ENCODE data around the gene PKM.

PKM gene

GRCh38 chr15:72220687-72221086 lies 10.3 kb downstream of the PKM start:
- TF ChIP-seq CTCF (IDR thresholded peaks at IDR 0.05; ENCODE audit: borderline replicate concordance, control extremely low read depth, extremely low read depth, insufficient read depth, missing control alignments) = no peak
- in situ Hi-C loops (cut with MboI; ENCODE audit: low sequenced_read_pairs, unreplicated experiment) = no loop called here

GRCh38 chr15:72217216-72217615 lies 13.8 kb downstream of the PKM start:
- no peak for DNase-seq (ENCODE audit: low spot score)
- in situ Hi-C loops (cut with MboI; ENCODE audit: low sequenced_read_pairs, unreplicated experiment) = no loop called here
- TF ChIP-seq CTCF (IDR thresholded peaks at IDR 0.05; ENCODE audit: borderline replicate concordance, control extremely low read depth, extremely low read depth, insufficient read depth, missing control alignments) = no peak

More at GRCh38 chr15:72220687-72221086, 10.3 kb downstream of the PKM start:
- DNase-seq (ENCODE audit: low spot score) = no peak

- no peak for DNase-seq (ENCODE audit: low spot score)
- TF ChIP-seq CTCF (IDR thresholded peaks at IDR 0.05; ENCODE audit: borderline replicate concordance, control extremely low read depth, extremely low read depth, insufficient read depth, missing control alignments) = no peak
Observed at GRCh38 chr15:72216079-72216478, 14.9 kb downstream of the PKM start.

GRCh38 chr15:72207558-72208085 lies 23.4 kb downstream of the PKM start:
- in situ Hi-C loops (cut with MboI; ENCODE audit: low sequenced_read_pairs, unreplicated experiment) = no loop called here

More at GRCh38 chr15:72216079-72216478, 14.9 kb downstream of the PKM start:
- in situ Hi-C loops (cut with MboI; ENCODE audit: low sequenced_read_pairs, unreplicated experiment) = no loop called here

GRCh38 chr15:72206677-72207000 lies 24.4 kb downstream of the PKM start:
- no peak for DNase-seq (ENCODE audit: low spot score)
- no peak for TF ChIP-seq CTCF (IDR thresholded peaks at IDR 0.05; ENCODE audit: borderline replicate concordance, control extremely low read depth, extremely low read depth, insufficient read depth, missing control alignments)
- in situ Hi-C loops (cut with MboI; ENCODE audit: low sequenced_read_pairs, unreplicated experiment) = no loop called here

More at GRCh38 chr15:72207558-72208085, 23.4 kb downstream of the PKM start:
- no peak for TF ChIP-seq CTCF (IDR thresholded peaks at IDR 0.05; ENCODE audit: borderline replicate concordance, control extremely low read depth, extremely low read depth, insufficient read depth, missing control alignments)
- DNase-seq (ENCODE audit: low spot score) = no peak

- DNase-seq (ENCODE audit: low spot score) = no peak
- in situ Hi-C loops (cut with MboI; ENCODE audit: low sequenced_read_pairs, unreplicated experiment) = no loop called here
- no peak for TF ChIP-seq CTCF (IDR thresholded peaks at IDR 0.05; ENCODE audit: borderline replicate concordance, control extremely low read depth, extremely low read depth, insufficient read depth, missing control alignments)
Observed at GRCh38 chr15:72205896-72206676, 24.9 kb downstream of the PKM start.

Data from GM13976 (cell line).